ENCODE results near the gene TARBP1. TPM values are rescaled to one million over a fixed set of nuclear protein-coding genes. Genes with fewer than 3 reads are reported as not detected.

The TARBP1 gene
- total and polyA plus RNA-seq, 2 of the 8 experiments (the other 6 are each of a cell fraction or from before 2014, with no cell fraction given) = 21.9 to 32.3 TPM

- Histone ChIP-seq H4K91ac (replicated peaks; ENCODE audit: insufficient read length, low read length) (no peak overlapping the region), H2BK15ac (ENCODE audit: low read length) (no peak overlapping the region), H3K4ac (replicated peaks; ENCODE audit: insufficient read length, low read depth, low read length) (no peak overlapping the region), H3K4me1 (replicated peaks in 1 of 4; ENCODE audit: control insufficient read depth in 3 of 4, insufficient read depth in 4 of 4, low read length in 3 of 4) (no peaks in the 10 kb centered on the region), H2BK12ac (ENCODE audit: low read depth, low read length) (no peak overlapping the region), H3K27ac (ENCODE audit: low read depth, low read length) (no peak overlapping the region), H3K18ac (ENCODE audit: extremely low read depth, low read length) (no peak overlapping the region), H2AK5ac (ENCODE audit: low read depth, low read length) (no peak overlapping the region), H4K5ac (ENCODE audit: insufficient read length, low read depth, low read length) (no peak overlapping the region), H3K9ac (replicated peaks in 1 of 4; ENCODE audit: extremely low read depth in 1 of 4, low read depth in 3 of 4, low read length in 3 of 4) (no peak overlapping the region), H3K56ac (replicated peaks; ENCODE audit: insufficient read length, low read depth, low read length) (no peak overlapping the region), H3K4me3 (ENCODE audit: extremely low read depth in 1 of 4, insufficient read depth in 2 of 4, low read depth in 3 of 4, low read length in 4 of 4) (no peak overlapping the region), H2BK20ac (ENCODE audit: low read length) (no peak overlapping the region), H4K8ac (ENCODE audit: extremely low read depth, insufficient read depth, low read length) (no peak overlapping the region), H3K79me2 (ENCODE audit: control insufficient read depth in 1 of 2, insufficient read depth in 2 of 2, low read length in 2 of 2) (no peaks in the 10 kb centered on the region), H3K9me3 (ENCODE audit: insufficient read depth in 2 of 2, low read depth in 1 of 2, low read length in 1 of 2) (no peaks in the 10 kb centered on the region), H3K14ac (ENCODE audit: insufficient read length) (no peak overlapping the region), H2BK5ac (ENCODE audit: low read depth, low read length) (no peak overlapping the region), H3K79me1 (ENCODE audit: low read depth, low read length) (no peaks in the 10 kb centered on the region), H3K36me3 (ENCODE audit: control insufficient read depth in 2 of 4, insufficient read depth in 4 of 4, low read length in 3 of 4) (peaks cover 0 to 14% (median 8%) of the 10 kb centered on the region in 4 experiments; a peak in 5 of 8 replicates), H3K27me3 (replicated peaks in 1 of 4; ENCODE audit: control insufficient read depth in 3 of 4, extremely low read depth in 1 of 4, insufficient read depth in 3 of 4, low read length in 3 of 4) (no peaks in the 10 kb centered on the region), H3K4me2 (ENCODE audit: insufficient read depth in 1 of 2, low read depth in 2 of 2, low read length in 2 of 2) (no peak overlapping the region), H3K23me2 (ENCODE audit: low read depth, low read length) (no peaks in the 10 kb centered on the region), H3K23ac (ENCODE audit: insufficient read length) (no peak overlapping the region), H4K20me1 (replicated peaks in 1 of 2; ENCODE audit: control insufficient read depth in 1 of 2, insufficient read depth in 2 of 2, low read length in 2 of 2) (no peaks in the 10 kb centered on the region), H2BK120ac (replicated peaks; ENCODE audit: low read depth, low read length) (no peak overlapping the region), H2AFZ (ENCODE audit: low read length) (no peak overlapping the region)
- POLR2A ChIA-PET (ENCODE audit: partially characterized antibody) = no interaction called here
- no peak for TF ChIP-seq CHD2 (IDR thresholded peaks at IDR 0.05; ENCODE audit: low read length)
- no peak for TF ChIP-seq SP4 (IDR thresholded peaks at IDR 0.05; ENCODE audit: low read length)
- TF ChIP-seq CREB1 (IDR thresholded peaks at IDR 0.05) = no peak
- no peak for TF ChIP-seq USF2 (IDR thresholded peaks at IDR 0.05; ENCODE audit: low read length)
- no peak for TF ChIP-seq SAP30 (IDR thresholded peaks at IDR 0.05; ENCODE audit: insufficient read depth, insufficient replicate concordance, low read length)
- 97% methylated on average over 2 of the region's 2 CpGs; no CpG with 5 or more reads in 1 of the 2 experiments for WGBS, 2 experiments (ENCODE audit: extremely low coverage in 1 of 2, insufficient coverage in 1 of 2, insufficient read length in 1 of 2, insufficient replicate concordance in 2 of 2, low coverage in 1 of 2, low lambda C conversion rate in 2 of 2, missing lambda C conversion rate in 1 of 2)
- DNase-seq (ENCODE audit: low read depth in 1 of 2, low spot score in 2 of 2) = no peak
- FAIRE-seq = no peak
- CTCF ChIA-PET (ENCODE audit: partially characterized antibody) = interaction anchor here (0.6 to 0.9 kb wide), 3 partner anchors 143 to 1206 kb away, joined by 3 read pairs; no protein-coding TSS in a partner anchor
Observed at GRCh38 chr1:234452406-234452965, 26.5 kb downstream of the TARBP1 start.
